Liver (tissue), 9 donors: Measurements from ENCODE around the gene MCM6. TPM values are rescaled to one million over a fixed set of nuclear protein-coding genes. Genes with fewer than 3 reads are reported as not detected.

Experiments
- DNase-seq: peaks from one replicate; pipeline ENCODE4 v3.0.0-alpha.2; 2017; ENCODE audit warnings: low spot score
- H3K27ac ChIP-seq, 2 donors: one replicate each; pipeline ENCODE4 v1.7.0; 2013; ENCODE audit warnings: inconsistent platforms in 2 of 2, low read length in 2 of 2, control low read depth in 1 of 2, low read depth in 1 of 2, mild to moderate bottlenecking in 1 of 2
- H3K27me3 ChIP-seq, 4 donors: one replicate each; pipeline versions ENCODE4 v1.6.1 to v1.7.0; 2013; ENCODE audit warnings: low read length in 3 of 4, inconsistent platforms in 1 of 4, mild to moderate bottlenecking in 1 of 4, moderate library complexity in 1 of 4; ENCODE audit not compliant: control insufficient read depth in 4 of 4, insufficient read depth in 4 of 4
- H3K36me3 ChIP-seq, 4 donors: one replicate each; pipeline versions ENCODE4 v1.6.1 to v1.7.0; 2013; ENCODE audit warnings: low read length in 3 of 4, mild to moderate bottlenecking in 3 of 4, low read depth in 1 of 4, moderate library complexity in 1 of 4; ENCODE audit not compliant: control insufficient read depth in 4 of 4, insufficient read depth in 3 of 4
- H3K4me1 ChIP-seq, 4 donors: one replicate each; pipeline versions ENCODE4 v1.6.1 to v1.7.0; 2013; ENCODE audit warnings: low read length in 3 of 4, mild to moderate bottlenecking in 3 of 4, moderate library complexity in 1 of 4; ENCODE audit not compliant: control insufficient read depth in 4 of 4, insufficient read depth in 4 of 4
- H3K4me3 ChIP-seq, 3 donors: one replicate each; pipeline versions ENCODE4 v1.6.1 to v1.7.0; 2013; ENCODE audit warnings: low read length in 3 of 3, control low read depth in 1 of 3, low read depth in 1 of 3, mild to moderate bottlenecking in 1 of 3
- H3K9ac ChIP-seq, 2 donors: one replicate each; pipeline ENCODE4 v1.7.0; 2013; ENCODE audit warnings: low read length in 2 of 2, mild to moderate bottlenecking in 2 of 2, moderate library complexity in 2 of 2, control low read depth in 1 of 2, low read depth in 1 of 2
- H3K9me3 ChIP-seq, 4 donors: one replicate each; pipeline versions ENCODE4 v1.6.1 to v1.7.0; 2013; ENCODE audit warnings: low read length in 3 of 4; ENCODE audit not compliant: control insufficient read depth in 4 of 4
- ATF3 ChIP-seq: IDR thresholded peaks from 2 replicates; pipeline ENCODE4 v1.6.1; 2016; ENCODE audit warnings: antibody characterized with exemption
- CTCF ChIP-seq: fragments of 150-350 bp; IDR thresholded peaks from 2 replicates; pipeline ENCODE4 v1.5.1; 2017; ENCODE audit warnings: improper control_type of control experiment, low read depth, low read length; ENCODE audit not compliant: missing input control
- EGR1 ChIP-seq, 2 donors: IDR thresholded peaks; 2 replicates each; pipeline ENCODE4 v1.6.1; 2016 to 2018; ENCODE audit warnings: antibody characterized with exemption in 2 of 2, low read depth in 2 of 2
- FOXA1 ChIP-seq: IDR thresholded peaks from 2 replicates; pipeline ENCODE4 v1.6.1; 2016; ENCODE audit warnings: antibody characterized with exemption
- FOXA2 ChIP-seq: IDR thresholded peaks from 2 replicates; pipeline ENCODE4 v1.6.1; 2016; ENCODE audit warnings: antibody characterized with exemption
- GABPA ChIP-seq, 2 donors: IDR thresholded peaks in 1 of 2; conservative IDR thresholded peaks in 1 of 2; 2 replicates each; pipeline ENCODE4 v1.6.1; 2016; ENCODE audit warnings: antibody characterized with exemption in 2 of 2, mild to moderate bottlenecking in 1 of 2, moderate library complexity in 1 of 2
- HNF4A ChIP-seq, 2 donors: conservative IDR thresholded peaks; 2 replicates each; pipeline ENCODE4 v1.6.1; 2016; ENCODE audit warnings: antibody characterized with exemption in 2 of 2, mild to moderate bottlenecking in 2 of 2
- JUND ChIP-seq, 2 donors: IDR thresholded peaks; 2 replicates each; pipeline ENCODE4 v1.6.1; 2016; ENCODE audit warnings: antibody characterized with exemption in 2 of 2
- MAX ChIP-seq: IDR thresholded peaks from 2 replicates; pipeline ENCODE4 v1.6.1; 2016; ENCODE audit warnings: antibody characterized with exemption
- RAD21 ChIP-seq, 2 donors: IDR thresholded peaks; 2 replicates each; pipeline ENCODE4 v1.6.1; 2016; ENCODE audit warnings: antibody characterized with exemption in 2 of 2, mild to moderate bottlenecking in 2 of 2
- REST ChIP-seq: IDR thresholded peaks from 2 replicates; pipeline ENCODE4 v1.6.1; 2016; ENCODE audit warnings: antibody characterized with exemption, mild to moderate bottlenecking
- RXRA ChIP-seq, 2 donors: IDR thresholded peaks; 2 replicates each; pipeline ENCODE4 v1.6.1; 2017 to 2018; ENCODE audit warnings: antibody characterized with exemption in 2 of 2, mild to moderate bottlenecking in 1 of 2
- SP1 ChIP-seq: IDR thresholded peaks from 2 replicates; pipeline ENCODE4 v1.6.1; 2018; ENCODE audit warnings: antibody characterized with exemption, mild to moderate bottlenecking
- TAF1 ChIP-seq: conservative IDR thresholded peaks from 2 replicates; pipeline ENCODE4 v1.6.1; 2016; ENCODE audit warnings: antibody characterized with exemption, mild to moderate bottlenecking
- YY1 ChIP-seq: IDR thresholded peaks from 2 replicates; pipeline ENCODE4 v1.6.1; 2016; ENCODE audit warnings: antibody characterized with exemption, mild to moderate bottlenecking
- WGBS: extraction: QIAGEN DNeasy Blood & Tissue Kit; methylation state at CpG from one replicate; pipeline ENCODE4 v1.1.7; 2013; 5-methylcytosine and 5-hydroxymethylcytosine counted together
- polyA plus RNA-seq, 2 donors: library from polyadenylated mRNA; stranded (reverse) in 1 of 2; unstranded in 1 of 2; fragments of 200-250 nt in 1 of 2; fragments of >200 nt in 1 of 2; fragmentation: Nextera tagmentation in 1 of 2; extraction: Ambion mirVana in 1 of 2; gene quantifications; one replicate each; pipeline versions ENCODE4 v1.2.1 to v1.2.3, GENCODE V29; 2013 to 2015
- total RNA-seq, 2 donors: library from RNA; depleted of rRNA; stranded (reverse); fragments of >200 nt; gene quantifications; one replicate each; pipeline ENCODE4 v1.2.3, GENCODE V29; 2014
- donor health status: healthy.
- donor health status: healthy.
- donor health status: healthy.
- donor health status: healthy.
- donor health status: healthy.

Gene MCM6
- total and polyA plus RNA-seq, 4 donors: 1.8 to 35.7 (median 2.8) TPM

- no peak for TF ChIP-seq JUND (IDR thresholded peaks at IDR 0.05)
- no peak for TF ChIP-seq MAX
- TF ChIP-seq TAF1: no peak
- WGBS: 94% methylated on average over 4 of the region's 4 CpGs
- H3K4me3 ChIP-seq: no peak overlapping the region
- no peak overlapping the region for H3K9ac ChIP-seq
- peaks cover 4 to 21% (median 15%) of the 10 kb centered on the region in 4 donors for H3K36me3 ChIP-seq
- no peak overlapping the region for H3K27ac ChIP-seq
- H3K9me3 ChIP-seq: no peaks in the 10 kb centered on the region
- DNase-seq: no peak
- no peaks in the 10 kb centered on the region for H3K27me3 ChIP-seq
- H3K4me1 ChIP-seq: no peaks in the 10 kb centered on the region
Observed at GRCh38 chr2:135862718-135863117, 13.5 kb downstream of the MCM6 start.

GRCh38 chr2:135853401-135853800, 22.8 kb downstream of the MCM6 start:
- Histone ChIP-seq H3K27ac (no peak overlapping the region), H3K4me1 (no peaks in the 10 kb centered on the region), H3K36me3 (peaks cover 0 to 13% (median 5%) of the 10 kb centered on the region in 4 donors), H3K27me3 (no peaks in the 10 kb centered on the region), H3K4me3 (no peak overlapping the region), H3K9ac (no peak overlapping the region), H3K9me3 (no peaks in the 10 kb centered on the region)
- no peak for TF ChIP-seq MAX
- TF ChIP-seq REST: no peak
- TF ChIP-seq EGR1 (IDR thresholded peaks at IDR 0.05; ENCODE audit: low read depth in 2 of 2): no peak
- TF ChIP-seq SP1: no peak
- TF ChIP-seq ATF3: no peak
- no peak for TF ChIP-seq RXRA (IDR thresholded peaks at IDR 0.05)
- TF ChIP-seq JUND (IDR thresholded peaks at IDR 0.05): no peak
- no peak for TF ChIP-seq HNF4A (conservative IDR thresholded peaks at IDR 0.05)
- TF ChIP-seq YY1: no peak
- TF ChIP-seq FOXA2: no peak
- TF ChIP-seq RAD21 (IDR thresholded peaks at IDR 0.05): no peak
- TF ChIP-seq GABPA (IDR thresholded peaks at IDR 0.05 in 1 of 2, conservative IDR thresholded peaks at IDR 0.05 in 1 of 2): no peak
- TF ChIP-seq FOXA1: no peak
- no peak for TF ChIP-seq CTCF
- DNase-seq: no peak
